Activated T-cell treated with anti-CD3 and anti-CD28 coated beads for 4 hours (primary cell): ENCODE measurements around the gene CROCC.
"Not testable (repeated sequence)": the region's sequence is repeated elsewhere in the genome, so short reads cannot be mapped to it uniquely, and the experiment has no call there.

ENCODE experiments used
- DNase-seq: peaks from one replicate; pipeline ENCODE4 v3.0.0-alpha.2; 2020

CROCC gene

GRCh38 chr1:16898298-16898697 is 23.4 kb upstream of the CROCC start:
- DNase-seq: not testable (repeated sequence)

GRCh38 chr1:16899020-16899419 is 22.7 kb upstream of the CROCC start:
- DNase-seq: not testable (repeated sequence)

- DNase-seq: no peak
Measured at GRCh38 chr1:16900751-16901150, 21.0 kb upstream of the CROCC start.

GRCh38 chr1:16901371-16901770 is 20.4 kb upstream of the CROCC start:
- DNase-seq: not testable (repeated sequence)

- DNase-seq: no peak
Measured at GRCh38 chr1:16903054-16903453, 18.7 kb upstream of the CROCC start.

GRCh38 chr1:16903458-16903796 is 18.3 kb upstream of the CROCC start:
- no peak for DNase-seq

- peak; percentile 98 for DNase-seq
Measured at GRCh38 chr1:16904560-16905109, 17.1 kb upstream of the CROCC start.

- DNase-seq: no peak
Measured at GRCh38 chr1:16905110-16905867, 16.4 kb upstream of the CROCC start.

- DNase-seq: no peak
Measured at GRCh38 chr1:16905868-16906702, 15.6 kb upstream of the CROCC start.

- no peak for DNase-seq
Measured at GRCh38 chr1:16906873-16907272, 14.9 kb upstream of the CROCC start.

GRCh38 chr1:16907870-16908758 is 13.6 kb upstream of the CROCC start:
- DNase-seq: no peak

GRCh38 chr1:16911851-16912721 is 9.6 kb upstream of the CROCC start:
- DNase-seq: not testable (repeated sequence)

GRCh38 chr1:16912742-16913141 is 9.0 kb upstream of the CROCC start:
- not testable (repeated sequence) for DNase-seq

GRCh38 chr1:16913181-16913832 is 8.4 kb upstream of the CROCC start:
- no peak for DNase-seq

- DNase-seq: peak; percentile 94
Measured at GRCh38 chr1:16913833-16914662, 7.7 kb upstream of the CROCC start.

- not testable (repeated sequence) for DNase-seq
Measured at GRCh38 chr1:16914928-16915626, 6.7 kb upstream of the CROCC start.

- DNase-seq: no peak
Measured at GRCh38 chr1:16915627-16915973, 6.1 kb upstream of the CROCC start.

GRCh38 chr1:16916036-16916880 is 5.5 kb upstream of the CROCC start:
- not testable (repeated sequence) for DNase-seq

- no peak for DNase-seq
Measured at GRCh38 chr1:16918371-16918770, 3.4 kb upstream of the CROCC start.
